ENCODE results near the gene KIF26A. TPM values are rescaled to one million over a fixed set of nuclear protein-coding genes. Genes with fewer than 3 reads are reported as not detected.

Gene KIF26A
- total RNA-seq, 1 donor from 2014 or later: 32.6 TPM

- Histone ChIP-seq H3K4me1 (no peaks in the 10 kb centered on the region), H3K27me3 (no peaks in the 10 kb centered on the region), H3K9me3 (peaks cover 7 to 19% of the 10 kb centered on the region in 2 donors), H3K27ac (no peak overlapping the region), H3K36me3 (no peaks in the 10 kb centered on the region), H3K4me3 (no peak overlapping the region)
- TF ChIP-seq CTCF (IDR thresholded peaks at IDR 0.05): no peak
- DNase-seq (ENCODE audit: low spot score in 2 of 2): no peak
- intact Hi-C loops (cut with DNase I): no loop called here
Measured at GRCh38 chr14:104121142-104121541, 17.2 kb upstream of the KIF26A start.

- Histone ChIP-seq H3K4me1 (no peaks in the 10 kb centered on the region), H3K9me3 (peaks cover 7 to 26% of the 10 kb centered on the region in 2 donors), H3K27ac (no peak overlapping the region), H3K4me3 (no peak overlapping the region), H3K27me3 (no peaks in the 10 kb centered on the region), H3K36me3 (no peaks in the 10 kb centered on the region)
- no peak for DNase-seq (ENCODE audit: low spot score in 2 of 2)
- no peak for TF ChIP-seq CTCF (IDR thresholded peaks at IDR 0.05)
- intact Hi-C loops (cut with DNase I): no loop called here
Measured at GRCh38 chr14:104123879-104124278, 14.5 kb upstream of the KIF26A start.

GRCh38 chr14:104125011-104125410 is 13.4 kb upstream of the KIF26A start:
- Histone ChIP-seq H3K27ac (no peak overlapping the region), H3K4me3 (no peak overlapping the region), H3K9me3 (peaks cover 7 to 30% of the 10 kb centered on the region in 2 donors), H3K36me3 (no peaks in the 10 kb centered on the region), H3K27me3 (no peaks in the 10 kb centered on the region), H3K4me1 (no peaks in the 10 kb centered on the region)
- TF ChIP-seq CTCF (IDR thresholded peaks at IDR 0.05): no peak
- intact Hi-C loops (cut with DNase I): no loop called here
- DNase-seq (ENCODE audit: low spot score in 2 of 2): no peak

- Histone ChIP-seq H3K27me3 (no peaks in the 10 kb centered on the region), H3K4me3 (no peak overlapping the region), H3K9me3 (peaks cover 7 to 38% of the 10 kb centered on the region in 2 donors), H3K36me3 (no peaks in the 10 kb centered on the region), H3K27ac (no peak overlapping the region), H3K4me1 (no peaks in the 10 kb centered on the region)
- no peak for TF ChIP-seq CTCF (IDR thresholded peaks at IDR 0.05)
- intact Hi-C loops (cut with DNase I): no loop called here
- DNase-seq (ENCODE audit: low spot score in 2 of 2): peak in 1 of 2 donors; percentile 33
Measured at GRCh38 chr14:104126753-104127152, 11.6 kb upstream of the KIF26A start.

GRCh38 chr14:104128981-104129380 is 9.4 kb upstream of the KIF26A start:
- no peak for DNase-seq (ENCODE audit: low spot score in 2 of 2)
- H3K36me3 ChIP-seq: no peaks in the 10 kb centered on the region
- TF ChIP-seq CTCF (IDR thresholded peaks at IDR 0.05): no peak
- no peak overlapping the region for H3K27ac ChIP-seq
- intact Hi-C loops (cut with DNase I): no loop called here
- no peaks in the 10 kb centered on the region for H3K4me1 ChIP-seq
- peaks cover 1 to 33% of the 10 kb centered on the region in 2 donors for H3K9me3 ChIP-seq
- no peak overlapping the region for H3K4me3 ChIP-seq
- H3K27me3 ChIP-seq: no peaks in the 10 kb centered on the region

GRCh38 chr14:104129556-104129955 is 8.8 kb upstream of the KIF26A start:
- Histone ChIP-seq H3K9me3 (peaks cover 0 to 27% of the 10 kb centered on the region in 2 donors), H3K4me1 (no peaks in the 10 kb centered on the region), H3K27me3 (no peaks in the 10 kb centered on the region), H3K4me3 (no peak overlapping the region), H3K36me3 (no peaks in the 10 kb centered on the region), H3K27ac (no peak overlapping the region)
- TF ChIP-seq CTCF (IDR thresholded peaks at IDR 0.05): no peak
- DNase-seq (ENCODE audit: low spot score in 2 of 2): no peak
- intact Hi-C loops (cut with DNase I): no loop called here
